Activated naive CD4-positive, alpha-beta T cell treated with anti-CD3 and anti-CD28 coated beads, Interleukin-2, amount 50 U/mL, for 24 hours (primary cell): Measurements from ENCODE around the gene RDH5.

ENCODE experiments used
- H3K27ac Mint-ChIP-seq: one replicate; pipeline ENCODE4 v1.8.0; 2021; ENCODE audit warnings: mild to moderate bottlenecking, mixed read lengths
- H3K27me3 Mint-ChIP-seq: one replicate; pipeline ENCODE4 v1.8.0; 2021; ENCODE audit warnings: mixed read lengths
- H3K36me3 Mint-ChIP-seq: one replicate; pipeline ENCODE4 v1.8.0; 2021; ENCODE audit warnings: mixed read lengths
- H3K4me1 Mint-ChIP-seq: one replicate; pipeline ENCODE4 v1.8.0; 2021; ENCODE audit warnings: mixed read lengths
- H3K4me3 Mint-ChIP-seq: one replicate; pipeline ENCODE4 v1.8.0; 2021; ENCODE audit warnings: mild to moderate bottlenecking, mixed read lengths
- H3K9me3 Mint-ChIP-seq: one replicate; pipeline ENCODE4 v1.8.0; 2021; ENCODE audit warnings: mixed read lengths

Gene RDH5

DNA sequence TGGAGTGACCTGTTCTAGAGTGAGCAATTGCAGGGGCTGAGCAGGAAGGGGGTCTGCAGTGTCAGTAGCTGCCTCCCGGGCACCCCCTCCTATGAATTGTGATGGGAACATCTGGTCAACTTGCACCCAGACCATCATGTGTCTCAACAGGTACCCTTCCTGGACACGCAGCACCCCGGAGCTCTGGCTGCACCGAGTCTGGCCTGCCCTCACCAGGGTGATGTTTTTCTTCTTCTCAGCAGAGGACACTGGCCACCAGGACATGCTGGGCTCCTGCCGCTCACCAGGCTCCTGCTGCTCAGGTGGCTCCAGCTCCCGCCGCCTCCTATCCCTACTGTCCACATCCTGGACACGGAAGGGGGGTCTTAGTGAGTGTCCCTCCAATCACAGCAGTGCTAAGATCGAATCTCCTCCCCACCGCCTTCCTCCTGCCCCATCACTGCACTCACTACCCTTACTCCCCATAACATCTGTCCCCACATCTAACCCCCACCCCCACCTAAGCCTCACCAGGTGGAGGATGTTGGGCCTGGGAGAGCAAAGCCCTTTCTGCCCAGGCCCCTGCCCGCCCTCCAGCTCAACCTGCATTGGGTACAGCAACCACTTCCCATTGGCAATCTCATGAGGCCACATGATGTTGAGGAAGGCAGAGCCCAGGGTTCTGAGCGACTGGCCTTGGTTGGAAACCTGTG, 27.4 kb upstream of the RDH5 start:
- H3K27me3 Mint-ChIP-seq, result no peaks in the 10 kb centered on the region
- H3K4me3 Mint-ChIP-seq, result no peak overlapping the region
- H3K9me3 Mint-ChIP-seq, result no peaks in the 10 kb centered on the region
- no peaks in the 10 kb centered on the region for H3K36me3 Mint-ChIP-seq
- peaks cover 2% of the 10 kb centered on the region for H3K4me1 Mint-ChIP-seq
- H3K27ac Mint-ChIP-seq, result no peak overlapping the region

DNA sequence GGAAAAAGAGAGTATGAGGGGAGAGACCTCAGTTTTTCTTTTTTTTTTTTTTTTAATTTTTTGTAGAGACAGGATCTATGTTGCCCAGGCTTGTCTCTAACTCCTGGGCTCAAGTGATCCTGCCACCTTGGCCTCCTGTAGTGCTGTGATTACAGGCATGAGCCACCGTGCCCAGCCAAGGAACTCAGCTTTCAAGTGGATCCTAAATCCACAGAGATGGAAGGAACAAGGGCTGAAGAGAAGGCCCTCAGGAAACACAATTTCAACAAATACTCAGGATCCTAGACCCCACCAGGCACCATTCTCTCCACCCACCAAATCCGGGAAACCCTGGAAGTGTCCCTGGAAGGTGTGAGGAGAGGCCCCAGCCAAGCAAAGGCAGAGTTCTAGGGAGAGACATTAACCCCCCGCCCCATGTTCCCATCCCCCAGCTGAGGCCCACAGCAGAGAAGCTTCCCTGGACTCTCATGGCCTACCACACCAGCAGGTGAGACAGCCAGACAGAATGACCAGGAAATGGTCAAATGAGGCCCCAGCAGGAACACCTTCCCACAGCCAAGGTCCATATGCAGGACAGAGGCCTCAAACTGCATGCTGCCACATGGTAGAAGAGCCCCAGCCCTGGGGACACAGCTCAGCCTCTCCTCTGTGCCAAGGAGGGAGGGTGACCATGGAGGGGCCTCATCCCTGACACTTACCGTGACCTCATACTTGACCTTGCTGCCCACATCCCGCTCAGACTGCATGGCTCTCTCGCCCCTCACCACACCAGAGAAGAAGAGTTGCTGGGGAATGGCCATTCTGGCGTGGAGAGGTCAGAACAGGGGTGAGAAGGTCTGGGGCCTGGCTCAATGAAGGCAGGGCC, 26.6 kb upstream of the RDH5 start:
- H3K4me1 Mint-ChIP-seq, result no peaks in the 10 kb centered on the region
- H3K4me3 Mint-ChIP-seq, result no peak overlapping the region
- no peaks in the 10 kb centered on the region for H3K9me3 Mint-ChIP-seq
- H3K27me3 Mint-ChIP-seq, result no peaks in the 10 kb centered on the region
- no peaks in the 10 kb centered on the region for H3K36me3 Mint-ChIP-seq
- H3K27ac Mint-ChIP-seq, result no peak overlapping the region

DNA sequence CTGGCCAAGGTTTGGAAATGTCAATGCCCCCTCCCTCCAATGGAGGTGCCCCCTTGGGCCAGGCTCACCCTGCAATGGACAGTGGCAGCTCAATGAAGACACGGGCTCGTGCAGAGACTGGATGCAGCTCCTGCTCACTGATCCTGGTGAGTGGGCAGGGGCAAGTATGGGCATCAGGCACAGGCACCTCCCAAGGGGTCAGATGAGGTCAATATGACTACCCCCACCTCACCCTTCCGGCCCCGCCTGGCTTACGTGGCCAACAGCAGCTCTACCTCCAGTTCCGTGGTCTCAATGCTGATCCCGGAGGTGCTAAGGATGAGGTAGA, 26.0 kb upstream of the RDH5 start:
- no peak overlapping the region for H3K27ac Mint-ChIP-seq
- H3K36me3 Mint-ChIP-seq, result no peaks in the 10 kb centered on the region
- H3K27me3 Mint-ChIP-seq, result no peaks in the 10 kb centered on the region
- H3K9me3 Mint-ChIP-seq, result no peaks in the 10 kb centered on the region
- H3K4me1 Mint-ChIP-seq, result no peaks in the 10 kb centered on the region
- H3K4me3 Mint-ChIP-seq, result no peak overlapping the region

DNA sequence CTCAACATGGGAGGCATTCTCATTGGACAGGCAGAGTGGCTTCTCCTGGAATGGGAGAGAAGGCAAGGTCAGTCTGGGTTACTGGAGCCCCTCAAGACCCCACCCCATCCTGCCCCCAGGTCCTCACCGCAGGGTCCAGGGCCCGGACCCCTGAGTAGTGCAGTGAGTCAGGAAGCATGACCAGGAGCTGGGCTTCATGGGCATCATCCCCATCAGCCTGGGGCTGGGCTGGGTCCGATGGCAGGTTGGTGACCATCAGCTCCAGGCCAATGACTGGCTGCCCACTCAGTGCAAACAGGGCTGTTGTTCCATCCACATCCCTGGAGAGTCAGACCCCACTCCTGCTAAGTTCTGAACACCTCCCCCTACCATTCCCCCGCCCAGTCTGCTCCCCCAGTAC, 25.5 kb upstream of the RDH5 start:
- H3K4me3 Mint-ChIP-seq, result no peak overlapping the region
- H3K4me1 Mint-ChIP-seq, result no peaks in the 10 kb centered on the region
- no peaks in the 10 kb centered on the region for H3K36me3 Mint-ChIP-seq
- no peaks in the 10 kb centered on the region for H3K27me3 Mint-ChIP-seq
- no peak overlapping the region for H3K27ac Mint-ChIP-seq
- H3K9me3 Mint-ChIP-seq, result no peaks in the 10 kb centered on the region

DNA sequence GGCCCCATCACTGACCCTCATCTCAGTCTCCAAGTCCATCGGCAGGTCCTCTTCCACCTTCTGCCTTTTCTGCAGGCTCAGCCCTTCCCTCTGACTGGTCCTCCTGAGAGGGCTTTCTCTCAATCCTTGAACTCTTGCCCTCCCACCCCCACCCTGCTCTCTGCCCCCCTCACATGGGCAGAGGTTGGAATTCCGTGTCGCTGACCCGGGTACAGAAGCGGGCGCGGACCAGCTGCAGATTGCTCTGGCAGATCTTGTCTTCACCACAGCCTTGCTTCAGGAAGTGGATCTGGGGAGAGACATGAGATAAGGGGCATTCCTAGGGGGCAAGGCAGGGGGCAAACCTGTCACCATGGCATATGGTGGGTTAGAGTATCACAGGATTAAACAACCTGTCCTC, 24.8 kb upstream of the RDH5 start:
- H3K4me1 Mint-ChIP-seq, result no peaks in the 10 kb centered on the region
- no peak overlapping the region for H3K4me3 Mint-ChIP-seq
- no peaks in the 10 kb centered on the region for H3K36me3 Mint-ChIP-seq
- H3K27me3 Mint-ChIP-seq, result no peaks in the 10 kb centered on the region
- no peak overlapping the region for H3K27ac Mint-ChIP-seq
- H3K9me3 Mint-ChIP-seq, result no peaks in the 10 kb centered on the region

DNA sequence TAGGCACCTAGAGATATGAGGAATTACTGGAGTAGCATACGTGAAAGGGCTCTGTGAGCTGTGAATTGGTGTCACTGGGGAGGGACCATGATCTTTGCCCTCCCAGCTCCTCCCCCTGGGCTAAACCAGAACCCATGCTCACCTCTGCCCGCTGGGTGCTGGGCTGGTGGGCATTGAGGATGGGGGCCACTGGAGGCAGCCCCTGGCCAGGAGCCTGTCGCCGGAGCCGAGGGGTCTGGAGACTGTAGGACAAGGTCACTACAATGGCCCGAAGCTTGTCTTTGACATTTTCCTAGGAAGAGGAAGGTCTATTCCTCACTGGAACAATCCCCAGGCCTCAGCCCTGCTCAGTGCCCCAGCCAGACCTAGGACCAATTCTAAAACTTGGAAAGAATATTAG, 24.1 kb upstream of the RDH5 start:
- H3K4me1 Mint-ChIP-seq, result no peaks in the 10 kb centered on the region
- no peak overlapping the region for H3K4me3 Mint-ChIP-seq
- no peak overlapping the region for H3K27ac Mint-ChIP-seq
- H3K36me3 Mint-ChIP-seq, result no peaks in the 10 kb centered on the region
- H3K9me3 Mint-ChIP-seq, result no peaks in the 10 kb centered on the region
- H3K27me3 Mint-ChIP-seq, result no peaks in the 10 kb centered on the region

DNA sequence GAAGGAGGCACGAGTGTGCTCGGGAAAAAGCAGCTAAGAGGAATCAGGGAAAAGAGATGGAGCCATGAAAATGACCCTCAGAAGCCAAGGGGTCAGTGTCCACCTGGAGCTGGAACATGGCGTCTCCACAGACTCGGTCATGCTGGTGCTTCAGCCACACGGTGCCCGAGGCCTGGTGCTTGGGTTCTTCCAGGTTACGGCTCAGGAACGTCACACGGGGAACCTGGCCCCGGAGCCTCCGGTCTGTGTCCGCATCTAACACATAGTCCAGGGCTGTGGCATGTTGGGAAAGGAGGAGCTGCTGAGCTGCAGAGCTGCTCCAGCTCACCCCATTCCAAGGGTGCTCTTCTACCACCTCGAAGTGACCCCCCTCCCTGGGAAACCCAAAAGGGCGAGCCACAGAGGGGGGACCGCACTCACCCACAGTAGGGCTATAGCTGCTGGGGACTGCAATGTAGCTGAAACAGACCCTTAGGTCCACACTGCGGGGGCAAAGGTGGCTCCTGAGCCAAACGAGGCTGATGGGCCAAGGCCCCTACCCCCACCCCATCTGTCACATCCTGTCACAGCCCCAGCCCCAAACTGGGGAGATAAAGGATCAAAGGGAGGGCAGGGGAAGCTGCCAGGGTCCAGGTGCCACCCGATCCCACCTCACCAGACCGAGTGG, 23.3 kb upstream of the RDH5 start:
- Mint-ChIP-seq H3K27ac (no peak overlapping the region), H3K36me3 (no peaks in the 10 kb centered on the region), H3K9me3 (no peaks in the 10 kb centered on the region), H3K4me1 (no peaks in the 10 kb centered on the region), H3K27me3 (no peaks in the 10 kb centered on the region), H3K4me3 (no peak overlapping the region)

DNA sequence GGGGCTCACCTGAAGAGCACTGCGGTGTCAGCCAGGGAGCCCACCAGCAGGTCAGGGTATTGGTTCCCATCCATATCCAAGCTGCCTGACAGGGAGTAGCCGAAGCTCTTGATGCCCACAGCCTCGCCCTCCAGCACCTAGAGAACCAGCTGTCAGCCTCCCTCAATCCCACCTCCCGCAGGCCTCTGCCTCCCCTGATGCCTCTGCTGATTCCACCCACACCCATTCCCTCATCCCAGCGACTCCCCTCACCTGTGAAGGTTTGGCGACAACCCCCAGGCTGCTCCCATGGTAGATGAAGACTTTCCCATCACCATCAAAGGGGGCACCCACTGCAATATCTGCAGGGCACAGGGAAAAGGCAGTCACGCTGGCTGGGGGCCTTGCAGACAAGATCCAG, 22.5 kb upstream of the RDH5 start:
- Mint-ChIP-seq H3K36me3 (no peaks in the 10 kb centered on the region), H3K27me3 (no peaks in the 10 kb centered on the region), H3K27ac (no peak overlapping the region), H3K9me3 (no peaks in the 10 kb centered on the region), H3K4me1 (no peaks in the 10 kb centered on the region), H3K4me3 (no peak overlapping the region)

DNA sequence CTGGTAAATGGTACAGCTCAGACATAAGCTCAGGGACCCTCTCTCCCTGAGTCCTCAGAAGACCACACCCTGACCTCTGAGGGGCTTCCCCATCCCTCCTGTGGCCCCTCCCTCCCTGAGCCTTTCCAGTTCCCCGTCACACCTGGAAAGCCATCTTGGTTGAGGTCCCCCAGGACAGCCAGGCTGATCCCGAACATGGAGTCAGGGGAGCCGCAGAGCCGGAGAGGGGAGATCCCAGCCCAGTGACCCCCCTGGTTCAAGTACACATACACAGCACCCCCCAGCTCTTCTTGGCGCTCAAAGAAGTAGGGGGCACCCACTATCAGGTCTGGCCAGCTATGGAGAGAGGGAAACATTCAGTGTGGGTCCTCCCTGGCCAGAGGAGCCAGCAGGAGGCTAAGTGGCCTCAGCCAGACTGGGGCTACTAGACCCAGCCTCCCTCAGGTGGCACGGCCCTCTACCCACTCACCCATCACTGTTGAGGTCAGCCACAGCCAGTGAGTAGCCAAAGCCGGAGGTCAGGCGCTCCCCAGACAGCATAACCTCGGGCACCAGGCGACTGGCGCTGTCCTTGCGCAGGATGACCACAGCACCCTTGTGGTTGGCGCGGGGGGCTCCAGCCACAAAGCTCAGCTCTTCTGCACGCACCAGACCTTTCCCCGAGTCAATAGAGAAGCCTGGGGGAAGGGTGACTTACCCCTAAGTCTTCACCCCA, 21.8 kb upstream of the RDH5 start:
- Mint-ChIP-seq H3K36me3 (no peaks in the 10 kb centered on the region), H3K9me3 (no peaks in the 10 kb centered on the region), H3K4me3 (no peak overlapping the region), H3K27ac (no peak overlapping the region), H3K4me1 (no peaks in the 10 kb centered on the region), H3K27me3 (no peaks in the 10 kb centered on the region)

DNA sequence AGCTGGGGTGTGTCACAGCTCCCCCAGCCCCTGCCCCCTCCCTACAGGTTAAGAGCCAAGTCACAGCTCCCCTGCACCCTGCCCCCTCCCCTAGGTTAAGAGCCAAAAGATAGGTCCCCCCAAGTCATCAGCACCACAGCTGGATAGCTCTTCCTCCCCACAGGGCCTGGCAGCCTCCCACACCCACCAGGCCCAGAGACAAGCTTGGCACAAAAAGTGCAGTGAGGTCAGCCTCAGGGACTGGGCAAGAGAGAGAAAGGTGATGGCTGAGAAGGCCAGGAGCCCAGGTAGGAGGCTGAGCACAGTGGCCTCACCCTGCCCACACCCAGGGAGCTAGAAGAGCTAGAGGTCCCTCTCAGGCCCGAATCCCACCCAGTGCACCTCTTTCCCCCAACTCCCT, 21.2 kb upstream of the RDH5 start:
- Mint-ChIP-seq H3K9me3 (no peaks in the 10 kb centered on the region), H3K27ac (no peak overlapping the region), H3K4me3 (no peak overlapping the region), H3K36me3 (no peaks in the 10 kb centered on the region), H3K4me1 (no peaks in the 10 kb centered on the region), H3K27me3 (no peaks in the 10 kb centered on the region)

DNA sequence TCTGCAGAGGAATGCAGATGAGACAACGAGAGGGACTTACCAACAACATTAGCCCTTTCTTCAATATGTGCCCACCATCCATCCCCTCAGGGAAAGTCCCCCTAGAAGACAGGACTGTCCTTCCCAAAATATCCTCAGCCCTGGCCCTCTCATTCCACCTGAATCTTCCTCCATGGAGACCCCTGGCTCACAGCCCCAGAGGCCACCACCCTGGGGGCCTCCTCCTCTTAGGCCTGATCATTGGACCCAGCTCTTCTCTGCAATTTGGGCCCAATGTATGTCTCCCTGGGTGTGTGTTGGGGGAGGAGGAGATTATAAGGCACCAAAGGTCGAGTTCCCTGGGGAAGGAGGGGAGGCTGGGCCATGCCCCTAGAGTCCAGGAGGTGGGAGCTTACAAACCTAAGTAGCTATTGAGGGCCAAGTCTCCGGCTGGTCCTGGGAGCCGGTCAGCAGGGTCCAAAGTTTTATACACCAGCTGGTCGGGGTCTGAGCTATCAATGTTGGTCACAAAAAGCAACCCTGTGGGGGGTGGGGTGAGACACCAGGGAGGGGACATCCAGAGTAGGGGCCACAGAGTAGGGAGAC, 20.6 kb upstream of the RDH5 start:
- Mint-ChIP-seq H3K27me3 (no peaks in the 10 kb centered on the region), H3K9me3 (no peaks in the 10 kb centered on the region), H3K27ac (no peak overlapping the region), H3K4me3 (no peak overlapping the region), H3K36me3 (no peaks in the 10 kb centered on the region), H3K4me1 (no peaks in the 10 kb centered on the region)

DNA sequence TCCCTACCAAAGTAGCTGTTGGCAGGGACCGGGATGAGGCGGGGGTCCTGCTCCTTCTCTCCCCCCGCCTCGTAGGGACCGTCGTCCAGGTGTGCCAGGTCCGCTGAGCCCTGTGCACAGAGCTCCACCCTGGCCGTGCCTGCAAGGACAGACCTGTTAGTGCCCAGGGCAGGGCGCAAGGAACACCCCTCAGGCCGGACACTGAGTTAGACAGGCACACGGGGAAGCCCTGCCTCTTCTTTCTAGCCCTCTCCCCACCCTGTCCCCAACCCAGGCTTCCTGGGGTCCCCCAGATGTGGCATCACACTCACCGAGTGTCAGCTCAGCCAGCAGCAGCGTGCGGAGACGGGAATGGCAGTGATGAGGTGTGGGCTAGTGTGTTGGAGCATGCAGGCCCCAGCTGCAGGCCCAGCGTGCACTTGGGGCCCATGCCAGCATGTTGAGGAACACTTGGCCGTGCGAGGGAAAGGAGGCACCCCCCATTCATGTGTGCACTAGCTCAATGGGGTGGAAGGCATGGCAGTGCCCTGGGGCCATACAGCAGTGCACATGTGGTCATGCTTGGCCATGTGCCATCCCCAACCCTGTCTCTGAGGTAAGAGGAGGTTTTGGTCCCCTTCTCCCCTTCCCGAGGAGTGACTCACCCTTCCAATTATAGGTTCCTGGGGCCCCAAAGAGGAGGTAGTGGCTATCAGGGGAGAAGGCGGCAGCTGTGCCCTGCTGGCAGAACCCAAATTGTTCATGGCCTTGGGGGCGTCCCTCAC, 19.8 kb upstream of the RDH5 start:
- H3K4me3 Mint-ChIP-seq, result no peak overlapping the region
- H3K36me3 Mint-ChIP-seq, result no peaks in the 10 kb centered on the region
- H3K9me3 Mint-ChIP-seq, result no peaks in the 10 kb centered on the region
- H3K4me1 Mint-ChIP-seq, result no peaks in the 10 kb centered on the region
- H3K27me3 Mint-ChIP-seq, result no peaks in the 10 kb centered on the region
- no peak overlapping the region for H3K27ac Mint-ChIP-seq

DNA sequence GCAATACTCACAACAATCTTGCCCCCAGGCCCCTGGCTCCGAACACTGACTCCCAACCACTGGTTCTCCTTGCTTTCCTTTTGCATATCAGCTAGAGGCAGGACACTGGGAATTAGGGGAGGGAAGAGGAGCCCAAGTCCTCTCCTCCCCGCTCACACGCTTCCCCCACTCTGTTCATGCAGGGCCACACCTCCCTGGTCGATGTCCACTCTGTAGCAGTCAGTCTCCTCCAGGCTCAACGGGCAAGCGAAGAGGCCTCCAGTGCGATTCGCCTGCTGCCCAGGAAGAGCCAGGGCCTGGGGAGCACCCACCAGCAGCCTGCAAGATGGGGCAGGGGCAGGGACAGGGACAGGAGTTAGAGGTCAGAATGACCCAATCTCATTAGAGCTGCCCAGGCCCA, 17.3 kb upstream of the RDH5 start:
- Mint-ChIP-seq H3K27me3 (peaks cover 5% of the 10 kb centered on the region), H3K4me3 (no peak overlapping the region), H3K27ac (no peak overlapping the region), H3K9me3 (no peaks in the 10 kb centered on the region), H3K4me1 (peaks cover 6% of the 10 kb centered on the region), H3K36me3 (no peaks in the 10 kb centered on the region)

DNA sequence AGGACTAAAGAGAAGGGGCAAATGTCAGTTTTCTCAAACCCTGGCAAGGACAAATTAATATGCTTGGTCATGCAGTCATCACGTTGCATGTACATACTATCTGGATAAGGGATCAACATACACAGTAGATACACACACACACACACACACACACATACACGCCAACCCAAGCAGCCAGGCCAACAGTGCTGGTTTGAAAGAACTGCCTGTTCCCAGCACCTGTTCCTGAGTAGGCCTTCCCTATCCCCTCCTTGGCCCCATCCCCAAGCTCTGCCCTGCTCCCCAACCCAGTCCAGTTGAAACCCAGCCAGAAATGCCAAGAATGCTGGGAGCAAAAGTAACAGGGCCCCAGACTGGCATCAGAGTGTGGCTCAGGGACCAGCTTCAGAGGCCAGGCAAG, 16.9 kb upstream of the RDH5 start:
- no peaks in the 10 kb centered on the region for H3K9me3 Mint-ChIP-seq
- H3K36me3 Mint-ChIP-seq, result no peaks in the 10 kb centered on the region
- peaks cover 10% of the 10 kb centered on the region for H3K4me1 Mint-ChIP-seq
- no peak overlapping the region for H3K27ac Mint-ChIP-seq
- no peak overlapping the region for H3K4me3 Mint-ChIP-seq
- H3K27me3 Mint-ChIP-seq, result peaks cover 6% of the 10 kb centered on the region
